AG20443 (cell line): ENCODE data around the gene M1AP.

Experiments
- DNase-seq: peaks from one replicate; pipeline ENCODE4 v3.0.0; 2012; ENCODE audit warnings: low spot score, mixed read lengths

M1AP gene

DNA sequence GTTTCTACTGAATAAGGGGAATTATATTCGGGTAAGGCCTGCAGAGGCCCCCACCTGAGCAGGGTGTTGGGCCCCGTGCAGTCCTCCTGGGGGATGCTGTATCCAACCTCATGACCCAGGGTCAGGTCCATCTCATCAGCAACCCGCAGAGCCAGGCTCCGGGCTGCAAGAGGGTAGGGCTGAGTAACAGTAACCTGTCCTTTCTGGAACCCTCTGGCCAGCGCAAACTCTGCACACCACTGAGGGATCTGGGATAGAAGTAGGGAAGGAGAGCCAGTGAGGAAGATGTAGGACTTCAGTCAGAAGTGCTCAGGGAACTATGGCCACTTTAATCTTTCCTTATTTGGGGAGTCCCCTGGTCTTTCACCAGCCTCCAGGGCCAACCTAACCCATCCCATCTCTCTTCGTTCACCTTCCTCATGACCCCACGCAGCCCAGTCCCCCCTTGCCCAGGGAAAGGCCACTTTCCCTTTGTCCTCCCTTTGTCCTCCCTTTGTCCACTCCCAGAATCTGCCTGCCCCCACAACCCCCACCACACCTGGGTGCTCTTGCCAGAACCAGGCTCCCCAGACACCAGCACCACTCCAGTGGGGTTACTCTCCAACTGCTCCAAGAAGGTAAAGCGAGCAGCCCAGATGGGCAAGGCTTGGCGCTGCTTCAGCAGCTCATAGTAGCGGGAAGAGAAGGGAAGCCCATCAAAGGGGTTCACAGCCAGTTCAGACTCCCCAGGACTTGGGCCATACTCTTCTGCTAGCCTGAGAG, 123.0 kb downstream of the M1AP start:
- no peak for DNase-seq

DNA sequence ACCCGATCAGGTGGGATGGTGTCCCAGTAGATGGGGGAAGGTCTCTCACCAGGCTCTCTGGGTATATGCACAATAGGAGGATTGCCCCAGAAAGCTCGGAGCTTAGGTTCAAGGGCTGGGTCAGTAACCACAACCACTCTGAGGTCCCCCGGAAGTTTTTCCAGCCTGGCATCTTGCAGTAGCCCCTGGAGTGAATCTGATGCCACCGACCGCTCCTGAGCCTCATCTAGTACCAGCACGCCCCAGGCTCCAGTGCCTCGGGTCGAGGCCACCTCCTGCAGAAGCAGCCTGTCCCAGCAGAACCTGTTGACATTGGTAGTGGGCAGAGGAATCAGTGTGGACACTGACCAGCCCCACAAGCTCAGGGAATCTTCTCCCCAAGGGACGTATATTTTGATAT, 124.1 kb downstream of the M1AP start:
- no peak for DNase-seq

DNA sequence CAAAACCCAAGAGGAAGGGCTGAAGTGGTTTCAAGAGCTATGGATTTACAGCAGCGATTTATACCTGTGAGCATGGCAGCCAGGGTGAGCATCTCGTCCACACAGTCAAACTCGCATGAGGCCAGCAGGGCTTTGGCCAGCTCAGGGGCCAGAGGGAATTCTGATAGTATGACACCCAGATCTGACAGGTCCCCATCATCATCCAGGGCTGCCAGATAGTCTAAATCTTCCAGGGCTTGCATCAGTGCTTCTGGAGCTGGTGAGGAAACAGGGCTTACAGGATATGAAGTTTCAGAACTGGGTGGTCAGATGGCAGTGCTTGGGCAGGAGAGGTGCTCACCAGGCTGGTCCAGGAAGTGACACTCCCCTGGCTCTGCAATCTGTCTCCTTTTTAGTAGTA, 125.6 kb downstream of the M1AP start:
- no peak for DNase-seq

DNA sequence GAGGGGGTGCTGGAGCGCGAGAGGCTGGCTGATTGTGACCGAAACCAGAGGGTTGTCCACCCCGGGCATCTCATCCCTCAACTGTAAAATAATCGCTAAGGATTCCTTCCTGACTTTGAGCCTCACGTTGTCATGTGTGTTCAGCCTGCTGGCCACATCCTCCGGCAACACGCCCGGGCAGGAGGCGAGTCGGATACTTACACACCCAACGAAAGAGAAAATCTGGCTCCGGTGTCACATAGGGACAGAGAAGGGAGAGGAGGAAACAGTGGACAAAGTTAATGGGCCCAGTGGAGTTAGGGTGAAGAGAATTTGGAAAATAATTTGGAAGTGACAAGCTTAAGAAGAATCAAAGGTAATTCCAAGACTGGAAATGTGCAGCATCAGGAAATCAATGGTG, 131.5 kb downstream of the M1AP start:
- DNase-seq, result no peak

DNA sequence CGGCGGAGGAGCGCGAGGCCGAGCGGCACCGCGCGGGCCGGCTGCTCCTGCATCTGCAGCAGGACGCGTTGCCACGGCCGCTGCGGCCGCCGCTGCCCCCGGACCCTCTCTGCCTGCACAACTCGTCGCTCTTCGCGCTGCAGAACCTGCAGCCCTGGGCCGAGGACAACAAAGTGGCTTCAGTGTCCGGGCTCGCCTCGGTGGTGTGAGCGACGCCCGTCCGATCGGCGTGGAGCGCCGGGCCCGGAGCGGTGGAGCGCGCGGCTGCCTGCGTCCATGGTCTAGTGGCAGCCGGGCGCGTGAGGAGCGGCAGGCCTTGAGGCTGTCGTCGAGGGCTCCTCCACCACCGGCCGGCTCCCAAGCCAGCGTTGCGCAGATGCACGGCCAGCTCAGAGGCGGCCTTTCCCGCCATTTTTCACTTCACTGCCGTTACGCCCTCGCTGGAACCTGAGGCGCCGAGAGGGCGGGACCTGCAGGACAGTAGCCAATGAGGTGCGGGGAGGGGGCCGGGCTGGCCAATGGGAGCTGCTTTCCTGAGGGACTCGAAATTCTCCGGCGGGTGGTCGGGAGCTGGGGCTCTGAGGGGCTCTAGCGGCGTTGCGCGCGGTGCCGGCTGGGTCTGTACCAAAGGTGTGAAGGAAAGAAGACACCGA, 132.0 kb downstream of the M1AP start:
- peak; percentile 92 for DNase-seq

DNA sequence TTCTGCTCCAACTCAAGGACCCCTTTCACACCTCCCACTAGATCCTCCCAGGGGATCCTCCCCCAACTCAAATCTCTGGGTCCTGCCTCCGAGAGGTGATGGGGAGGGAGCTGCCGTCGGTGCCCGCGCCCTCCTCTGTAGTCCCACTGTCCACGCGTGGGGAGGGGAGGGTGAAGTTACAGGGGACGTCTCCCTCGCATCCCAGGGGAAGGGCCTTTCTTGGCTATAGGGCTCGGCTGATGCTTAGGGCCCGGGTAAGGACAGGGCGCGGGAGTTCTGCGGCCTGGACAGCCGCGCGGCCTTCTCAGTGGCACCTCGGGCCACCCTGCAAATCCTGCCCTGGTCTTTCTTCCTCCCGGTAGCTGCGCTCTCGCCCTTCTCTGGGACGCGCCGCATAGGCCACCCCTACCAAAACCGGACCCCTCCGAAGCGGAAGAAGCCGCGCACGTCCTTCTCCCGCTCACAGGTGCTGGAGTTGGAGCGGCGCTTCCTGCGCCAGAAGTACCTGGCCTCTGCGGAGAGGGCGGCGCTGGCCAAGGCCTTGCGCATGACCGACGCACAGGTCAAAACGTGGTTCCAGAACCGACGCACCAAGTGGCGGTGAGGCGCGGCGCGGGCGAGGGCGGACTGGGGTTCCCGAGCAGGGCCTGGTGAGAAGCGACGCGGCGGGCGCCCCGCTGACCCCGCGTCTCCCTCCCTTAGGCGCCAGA, 132.7 kb downstream of the M1AP start:
- no peak for DNase-seq

DNA sequence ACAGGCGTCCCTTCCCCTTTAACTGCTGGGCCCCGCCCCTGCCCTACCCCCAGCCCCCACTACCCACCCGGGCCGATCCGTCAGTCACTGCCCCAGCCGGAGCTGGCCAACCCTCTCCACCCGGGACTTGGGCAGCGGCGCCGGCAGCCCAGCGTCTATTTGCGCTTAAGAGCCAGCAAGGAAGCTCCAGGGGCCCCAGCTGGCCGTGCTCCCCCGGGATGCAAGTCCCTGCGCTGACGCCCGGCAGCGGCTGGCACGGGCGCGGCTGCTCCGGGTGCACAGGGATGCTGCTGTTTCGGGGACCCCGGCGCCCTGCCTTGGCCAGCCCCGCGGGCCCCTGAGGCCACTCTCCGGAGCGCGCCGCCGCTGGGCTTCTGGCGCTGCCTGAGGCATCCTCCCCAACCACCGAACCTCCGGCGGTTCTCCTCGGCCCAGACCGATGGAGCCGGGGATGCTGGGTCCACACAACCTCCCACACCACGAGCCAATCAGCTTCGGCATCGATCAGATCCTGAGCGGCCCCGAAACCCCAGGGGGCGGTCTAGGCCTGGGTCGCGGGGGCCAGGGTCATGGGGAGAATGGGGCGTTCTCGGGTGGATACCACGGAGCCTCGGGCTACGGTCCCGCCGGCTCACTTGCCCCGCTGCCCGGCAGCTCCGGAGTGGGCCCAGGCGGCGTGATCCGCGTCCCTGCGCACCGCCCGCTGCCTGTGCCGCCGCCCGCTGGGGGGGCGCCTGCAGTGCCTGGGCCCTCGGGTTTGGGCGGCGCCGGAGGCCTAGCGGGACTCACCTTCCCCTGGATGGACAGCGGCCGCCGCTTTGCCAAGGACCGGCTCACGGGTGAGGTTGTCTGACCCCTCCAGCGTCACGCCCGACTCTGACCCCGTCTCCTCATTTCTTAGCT, 133.5 kb downstream of the M1AP start, which contains the start of gene TLX2:
Gene TLX2 (plus strand): TSS at position 83 of the 903 bp plus-strand sequence. CDS start 357 bp downstream, at position 440.
- peak; percentile 22 for DNase-seq

DNA sequence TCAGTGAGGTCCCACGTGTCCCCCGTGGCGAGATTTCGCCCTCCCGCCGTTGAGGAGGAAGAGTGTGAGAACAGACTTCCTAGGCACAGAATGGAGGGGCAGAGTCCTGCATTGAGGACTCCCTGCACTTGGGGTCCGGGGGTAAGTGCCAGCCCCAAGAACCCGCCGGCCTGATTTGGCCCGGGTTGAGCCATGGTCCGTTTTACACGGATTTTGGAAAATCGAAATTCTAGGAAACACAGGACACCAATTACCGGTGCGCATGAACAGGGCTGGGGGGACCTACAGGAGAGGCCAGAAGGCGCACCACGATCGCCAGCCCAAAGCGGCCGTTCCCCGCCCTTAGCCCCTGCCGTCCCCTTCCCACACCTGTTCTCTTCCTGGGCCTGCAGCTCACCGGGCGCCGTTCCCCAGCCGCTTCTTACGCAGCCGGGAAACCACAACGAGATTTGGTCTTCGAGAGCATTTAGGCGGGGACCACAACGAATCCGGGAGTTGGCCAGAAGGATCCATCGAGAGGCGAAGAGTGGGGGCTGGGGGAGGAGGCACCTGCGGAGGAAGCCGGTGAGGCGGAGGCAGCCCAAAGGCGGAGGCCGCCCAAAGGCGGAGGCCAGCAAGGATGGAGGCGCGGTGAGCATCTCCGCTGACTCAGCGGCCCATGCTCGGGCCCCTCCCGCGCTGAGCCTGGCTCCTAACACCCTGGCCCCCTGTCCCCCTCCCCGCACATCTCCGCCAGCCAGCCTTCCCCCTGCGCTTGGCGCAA, 134.3 kb downstream of the M1AP start:
- DNase-seq, result no peak

DNA sequence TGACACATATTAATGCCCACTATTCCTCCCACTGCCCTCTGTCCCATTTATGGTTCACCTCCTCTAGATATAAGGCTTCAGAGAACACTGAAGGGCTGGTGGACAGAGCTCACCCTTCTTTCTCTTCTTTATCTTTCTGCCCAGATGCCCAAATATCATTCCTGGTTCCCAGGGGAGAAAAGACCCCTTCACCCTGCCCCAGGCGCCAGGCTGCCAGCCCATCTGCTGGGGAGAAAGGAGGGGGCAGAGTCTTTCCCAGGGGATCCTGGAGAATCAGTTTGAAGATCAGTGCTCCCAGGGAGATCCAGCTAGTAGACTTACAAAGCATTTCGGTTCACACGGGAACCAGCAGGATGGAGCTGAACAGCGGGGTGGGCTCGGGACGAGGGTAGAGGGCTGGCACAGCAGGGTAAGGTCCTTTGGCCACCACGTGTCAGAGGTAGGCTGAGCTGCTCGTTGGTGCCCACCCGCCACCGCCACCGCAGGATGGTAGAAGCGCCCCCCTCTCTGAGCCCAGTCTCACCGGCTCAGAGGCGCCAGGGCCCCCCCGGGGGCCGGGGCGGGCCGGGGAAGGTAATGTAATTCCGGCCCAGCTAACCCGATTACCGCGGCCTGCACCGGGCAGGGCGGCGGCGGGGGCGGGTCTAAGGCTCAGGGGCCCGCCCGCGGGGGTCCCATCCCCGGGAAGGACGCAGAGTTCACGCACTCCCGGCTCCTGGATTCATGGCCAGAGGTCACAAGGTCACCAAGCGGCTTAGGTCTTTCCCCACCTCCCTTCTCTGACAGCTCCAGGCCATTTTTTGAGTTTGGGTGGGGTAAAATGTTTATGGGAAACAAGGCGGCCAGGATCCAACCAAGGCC, 135.2 kb downstream of the M1AP start:
- DNase-seq, result no peak

DNA sequence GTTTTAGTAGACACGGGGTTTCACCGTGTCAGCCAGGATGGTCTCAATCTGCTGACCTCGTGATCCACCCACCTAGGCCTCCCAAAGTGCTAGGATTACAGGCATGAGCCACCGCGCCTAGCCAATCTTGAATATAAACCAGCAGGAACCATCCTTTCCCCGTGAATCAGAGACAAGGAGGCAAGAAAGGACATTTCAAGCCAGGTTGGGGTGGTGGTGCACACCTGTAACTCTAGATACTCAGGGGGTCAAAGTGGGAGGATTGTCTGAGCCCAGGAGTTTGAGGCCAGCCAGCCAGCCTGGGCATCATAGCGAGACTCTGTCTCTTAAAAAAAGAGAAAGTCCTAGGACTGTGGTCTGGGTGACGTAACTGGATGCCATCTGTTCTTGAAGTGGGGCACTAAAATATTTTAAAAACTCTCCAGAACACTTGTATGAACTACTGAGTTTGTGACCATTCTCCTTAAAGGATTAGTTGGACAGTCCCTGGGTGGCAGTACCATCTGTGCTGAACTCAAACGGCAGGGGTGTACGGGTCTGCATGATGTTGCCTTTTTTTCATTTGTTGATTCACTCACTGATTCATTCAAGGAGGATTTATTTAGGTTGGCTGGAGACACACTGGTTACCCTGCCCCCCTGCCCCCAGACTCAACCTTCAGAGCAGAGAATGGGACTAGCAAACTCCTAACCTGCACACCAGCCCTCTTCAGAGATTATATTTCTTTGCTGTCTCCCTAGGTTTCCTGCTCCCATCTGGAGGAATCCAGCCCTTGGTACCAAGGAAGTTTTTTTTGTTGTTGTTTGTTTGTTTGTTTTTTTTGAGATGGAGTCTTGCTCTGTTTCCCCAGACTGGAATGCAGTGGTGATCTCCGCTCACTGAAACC, 136.8 kb downstream of the M1AP start:
- DNase-seq, result no peak

DNA sequence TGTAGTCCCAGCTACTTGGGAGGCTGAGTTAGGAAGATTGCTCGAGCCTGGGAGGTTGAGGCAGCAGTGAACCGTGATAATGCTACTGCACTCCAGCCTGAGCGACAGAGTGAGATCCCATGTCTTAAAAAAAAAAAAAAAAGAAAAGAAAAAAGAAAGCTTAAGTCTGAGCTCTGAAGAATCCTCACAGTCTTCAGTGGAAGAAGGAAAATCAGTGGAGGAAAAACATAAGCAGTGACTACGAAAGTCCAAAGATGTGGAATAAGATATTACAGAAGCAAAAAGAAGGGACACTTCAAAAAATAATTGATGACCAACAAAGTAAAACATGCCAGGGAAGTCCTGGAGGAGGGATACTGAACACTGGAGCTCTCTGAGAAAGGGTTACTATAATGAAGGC, 137.9 kb downstream of the M1AP start:
- no peak for DNase-seq

DNA sequence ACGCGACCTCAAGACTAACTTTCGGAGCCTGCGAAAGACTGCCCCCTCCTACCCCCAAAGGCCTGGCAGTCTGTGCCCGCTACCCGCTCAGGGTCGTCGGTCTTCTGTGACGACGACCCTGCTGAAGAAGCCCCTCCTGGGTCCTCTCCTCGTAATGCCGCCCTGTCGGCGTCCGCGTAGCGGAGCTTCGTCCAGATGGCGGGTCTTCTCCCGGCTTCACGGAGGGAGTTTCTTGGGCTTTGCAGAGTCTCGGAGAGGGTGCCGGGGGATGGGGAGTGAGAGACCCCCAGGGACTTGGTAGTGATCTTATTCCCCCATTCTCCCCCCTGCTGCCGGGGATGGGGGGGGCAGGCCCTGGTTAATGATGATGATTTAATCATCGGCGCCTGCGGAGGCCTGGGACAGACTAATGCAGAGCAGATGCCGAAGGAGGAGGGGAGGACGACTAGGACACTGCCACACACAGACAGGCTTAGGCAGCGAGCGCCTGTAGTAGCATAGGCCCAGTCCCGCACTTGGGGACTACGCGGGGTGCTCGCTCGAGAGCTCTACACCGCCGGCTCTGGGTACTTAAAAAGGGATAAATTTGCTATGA, 140.1 kb downstream of the M1AP start:
- DNase-seq, result peak; percentile 80
